Fibroblast of the aortic adventitia (primary cell): ENCODE data around the gene ZCCHC7. TPM values are rescaled to one million over a fixed set of nuclear protein-coding genes. Genes with fewer than 3 reads are reported as not detected.

Experiments used
- DNase-seq: peaks from one replicate; pipeline ENCODE4 v3.0.0-alpha.2; 2010; ENCODE audit warnings: low read depth
- H3K4me3 ChIP-seq: 2 replicates; pipeline ENCODE4 v1.5.1; 2011; ENCODE audit warnings: low read depth, mild to moderate bottlenecking, control low read depth, low read length, moderate library complexity
- total RNA-seq: library from RNA; depleted of rRNA; stranded (reverse); fragments of >200 nt; gene quantifications from 2 replicates; pipeline ENCODE4 v1.2.3, GENCODE V29; 2012; ENCODE audit warnings: low replicate concordance
- TF ChIP-seq, protein P1 (sequence below): IDR thresholded peaks from 2 replicates; pipeline ENCODE4 v1.5.1; 2011; ENCODE audit warnings: mild to moderate bottlenecking, low read length, control low read depth, inconsistent platforms; ENCODE audit not compliant: insufficient read depth

The ZCCHC7 gene
- total RNA-seq, 1 donor = 31.8 TPM

DNA sequence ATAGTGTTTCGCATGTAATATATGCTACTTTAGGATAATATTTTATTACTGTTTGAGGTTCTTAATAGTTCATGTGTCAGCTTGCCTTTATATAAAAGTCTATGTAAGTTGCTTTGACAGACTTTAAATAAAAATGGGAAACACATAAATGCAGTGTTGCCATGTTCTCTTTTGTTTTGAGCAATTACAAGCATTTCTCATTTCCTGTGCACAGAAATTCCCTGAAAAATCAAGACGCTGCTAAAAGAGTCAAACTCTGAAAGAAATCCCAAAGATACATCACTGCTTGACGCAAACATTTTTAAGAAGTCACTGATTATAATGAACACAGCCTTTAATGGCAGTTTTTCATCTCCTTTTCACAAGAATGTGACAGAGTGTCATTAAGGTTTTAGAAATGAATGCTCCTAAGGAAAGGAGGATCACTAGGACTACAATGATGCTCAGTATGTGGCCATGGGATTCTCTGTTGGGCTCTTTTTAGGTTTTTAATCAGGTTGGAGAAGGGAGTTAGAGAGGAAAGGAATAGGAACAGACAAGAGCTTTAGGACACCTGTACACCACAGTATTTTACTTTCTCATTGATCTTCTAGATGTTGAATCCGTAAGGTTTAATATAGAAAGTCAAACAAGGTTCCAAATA is 29.4 kb downstream of the ZCCHC7 start:
- DNase-seq = no peak
- no peak overlapping the region for H3K4me3 ChIP-seq
- TF ChIP-seq, protein P1, sequence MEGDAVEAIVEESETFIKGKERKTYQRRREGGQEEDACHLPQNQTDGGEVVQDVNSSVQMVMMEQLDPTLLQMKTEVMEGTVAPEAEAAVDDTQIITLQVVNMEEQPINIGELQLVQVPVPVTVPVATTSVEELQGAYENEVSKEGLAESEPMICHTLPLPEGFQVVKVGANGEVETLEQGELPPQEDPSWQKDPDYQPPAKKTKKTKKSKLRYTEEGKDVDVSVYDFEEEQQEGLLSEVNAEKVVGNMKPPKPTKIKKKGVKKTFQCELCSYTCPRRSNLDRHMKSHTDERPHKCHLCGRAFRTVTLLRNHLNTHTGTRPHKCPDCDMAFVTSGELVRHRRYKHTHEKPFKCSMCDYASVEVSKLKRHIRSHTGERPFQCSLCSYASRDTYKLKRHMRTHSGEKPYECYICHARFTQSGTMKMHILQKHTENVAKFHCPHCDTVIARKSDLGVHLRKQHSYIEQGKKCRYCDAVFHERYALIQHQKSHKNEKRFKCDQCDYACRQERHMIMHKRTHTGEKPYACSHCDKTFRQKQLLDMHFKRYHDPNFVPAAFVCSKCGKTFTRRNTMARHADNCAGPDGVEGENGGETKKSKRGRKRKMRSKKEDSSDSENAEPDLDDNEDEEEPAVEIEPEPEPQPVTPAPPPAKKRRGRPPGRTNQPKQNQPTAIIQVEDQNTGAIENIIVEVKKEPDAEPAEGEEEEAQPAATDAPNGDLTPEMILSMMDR = no peak

- TF ChIP-seq, protein P1 = no peak
- no peak for DNase-seq
- H3K4me3 ChIP-seq = no peak overlapping the region
These were observed 30.0 kb downstream of the ZCCHC7 start for GRCh38 chr9:37150415-37150814.

DNA sequence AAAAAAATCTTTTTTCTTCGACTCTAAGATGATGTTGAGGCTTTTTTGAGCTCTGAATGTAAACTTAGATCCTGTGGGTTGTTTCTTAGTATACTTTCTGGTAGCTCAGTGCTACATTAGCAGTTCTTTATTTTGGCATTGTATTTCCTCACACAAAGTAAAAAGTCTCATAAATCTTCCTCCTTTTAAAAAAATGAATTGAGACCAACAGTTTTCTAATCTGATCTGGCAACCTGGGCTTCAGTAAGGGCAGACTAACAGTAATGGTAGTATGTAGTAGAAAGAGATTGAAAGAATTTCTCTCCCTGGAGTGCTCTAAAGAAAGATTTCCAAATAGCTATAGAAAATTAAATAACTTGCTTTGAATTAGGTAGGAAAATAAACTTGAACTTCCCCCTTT is 31.4 kb downstream of the ZCCHC7 start:
- peak; percentile 4 for DNase-seq
- no peak overlapping the region for H3K4me3 ChIP-seq
- TF ChIP-seq, protein P1 = no peak

- DNase-seq = no peak
- TF ChIP-seq, protein P1 = no peak
- H3K4me3 ChIP-seq = no peak overlapping the region
These were observed 32.0 kb downstream of the ZCCHC7 start for GRCh38 chr9:37152365-37152764.

DNA sequence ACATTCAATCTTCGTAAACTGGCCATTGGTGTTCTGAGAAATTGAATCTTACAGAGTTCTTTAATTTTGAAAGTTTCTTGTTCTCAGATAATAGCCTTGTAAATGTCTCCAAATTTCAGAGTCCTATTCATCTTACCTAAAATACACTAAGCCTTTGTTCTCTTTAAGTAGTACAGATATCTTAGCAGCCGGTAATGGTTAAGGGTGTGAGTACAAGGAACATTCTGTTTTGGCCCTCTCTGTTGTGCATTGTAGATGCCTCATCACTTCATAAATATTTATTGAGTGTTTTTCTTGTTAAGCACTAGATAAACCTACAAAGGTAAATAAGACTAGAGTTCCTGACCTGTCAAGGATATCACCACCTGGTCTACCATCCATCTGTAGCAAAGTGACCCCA is 35.2 kb downstream of the ZCCHC7 start:
- DNase-seq = no peak
- H3K4me3 ChIP-seq = no peak overlapping the region
- TF ChIP-seq, protein P1 = no peak

DNA sequence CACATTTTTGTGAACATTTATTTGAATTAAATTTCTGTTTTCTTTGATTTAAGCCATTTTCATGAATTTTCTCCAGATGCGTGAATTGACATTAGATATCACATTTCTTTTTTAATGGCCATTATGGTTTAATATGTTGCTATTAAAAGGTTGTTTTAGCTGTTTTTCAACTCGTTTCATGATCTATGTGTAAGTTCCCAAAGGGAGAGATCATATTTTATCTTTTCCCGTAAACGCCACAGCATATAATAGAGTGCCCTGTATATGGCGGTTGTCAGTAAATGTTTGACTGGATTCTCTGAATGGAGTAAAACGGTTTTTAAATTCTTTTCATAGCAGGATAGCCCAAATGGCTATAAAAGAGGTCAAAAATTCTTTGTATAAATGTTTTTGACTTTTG is 35.8 kb downstream of the ZCCHC7 start:
- DNase-seq = no peak
- TF ChIP-seq, protein P1 = no peak
- H3K4me3 ChIP-seq = no peak overlapping the region

- DNase-seq = peak; percentile 25
- TF ChIP-seq, protein P1 = no peak
- no peak overlapping the region for H3K4me3 ChIP-seq
These were observed 36.5 kb downstream of the ZCCHC7 start for GRCh38 chr9:37156781-37157356.
